IMR-90 (cell line): Measurements from ENCODE around the gene ALDH1A2. TPM values are rescaled to one million over a fixed set of nuclear protein-coding genes. Genes with fewer than 3 reads are reported as not detected.
A peak's percentile ranks its signal among the peaks of the same experiment; 100 is the strongest.
"Not testable (repeated sequence)": the region's sequence is repeated elsewhere in the genome, so short reads cannot be mapped to it uniquely, and the experiment has no call there.

Experiments used
- ATAC-seq: fragments of 200-7000 bp; cut with Tn5 transposase; 2 replicates; pipeline ENCODE4 v1.9.1; 2020; ENCODE audit warnings: low read depth, mild to moderate bottlenecking, moderate library complexity
- BruUV-seq: library from RNA; stranded (reverse); fragments of 400-500 nt; replicated peaks from 2 replicates; lab custom pipeline; 2021; lab: Mats Ljungman, UMichigan
- CTCF ChIA-PET: fragments of 300-600 bp; formaldehyde crosslinking; extraction: SDS; loops from one replicate; lab custom pipeline; 2021; ENCODE audit warnings: antibody characterized with exemption; lab: Yijun Ruan, JAX
- POLR2A ChIA-PET: fragments of 300-600 bp; sonication (Branson Sonifier 250); formaldehyde crosslinking; loops from one replicate; lab custom pipeline; 2022; ENCODE audit warnings: antibody characterized with exemption; ENCODE audit not compliant: unreplicated experiment; lab: Charles Lee
- DNase-seq: peaks from one replicate; pipeline ENCODE4 v3.0.0; 2013
- H2AFZ ChIP-seq: replicated peaks from 2 replicates; pipeline ENCODE3; 2013; ENCODE audit warnings: low read length, mild to moderate bottlenecking; ENCODE audit not compliant: poor library complexity
- H2AK5ac ChIP-seq: 2 replicates; pipeline ENCODE4 v1.6.1; 2013; ENCODE audit warnings: low read depth, low read length, inconsistent platforms
- H2AK9ac ChIP-seq: replicated peaks from 2 replicates; pipeline ENCODE3; 2013; ENCODE audit warnings: mild to moderate bottlenecking, low read depth, low read length, moderate library complexity; ENCODE audit not compliant: poor library complexity
- H2BK120ac ChIP-seq: 2 replicates; pipeline ENCODE4 v1.6.1; 2013; ENCODE audit warnings: low read depth, low read length, inconsistent platforms
- H2BK15ac ChIP-seq: 3 replicates; pipeline ENCODE4 v1.6.1; 2013; ENCODE audit warnings: low read depth, low read length, inconsistent platforms
- H2BK20ac ChIP-seq: 2 replicates; pipeline ENCODE4 v1.6.1; 2013; ENCODE audit warnings: low read depth, mild to moderate bottlenecking, inconsistent platforms, low read length, moderate library complexity
- H2BK5ac ChIP-seq: 2 replicates; pipeline ENCODE4 v1.6.1; 2013; ENCODE audit warnings: mild to moderate bottlenecking, low read depth, low read length, inconsistent platforms; ENCODE audit not compliant: poor library complexity, severe bottlenecking
- H3K14ac ChIP-seq: replicated peaks from 2 replicates; pipeline ENCODE4 v1.6.1; 2013; ENCODE audit warnings: low read depth, low read length, inconsistent platforms
- H3K18ac ChIP-seq: 2 replicates; pipeline ENCODE4 v1.6.1; 2013; ENCODE audit warnings: low read depth, low read length, control low read depth
- H3K23ac ChIP-seq: 2 replicates; pipeline ENCODE4 v1.6.1; 2013; ENCODE audit warnings: low read depth, low read length, inconsistent platforms
- H3K27ac ChIP-seq: 2 replicates; pipeline ENCODE4 v1.5.1; 2013; ENCODE audit warnings: mild to moderate bottlenecking, control low read depth, low read length; ENCODE audit not compliant: insufficient read depth
- H3K27me3 ChIP-seq: 2 replicates; pipeline ENCODE4 v1.6.1; 2013; ENCODE audit warnings: low read length; ENCODE audit not compliant: control insufficient read depth, insufficient read depth
- H3K36me3 ChIP-seq: 2 replicates; pipeline ENCODE4 v1.6.1; 2013; ENCODE audit warnings: low read length, mixed read lengths; ENCODE audit not compliant: control insufficient read depth, insufficient read depth
- H3K4ac ChIP-seq: 2 replicates; pipeline ENCODE4 v1.6.1; 2013; ENCODE audit warnings: low read depth, low read length, inconsistent platforms
- H3K4me1 ChIP-seq: 2 replicates; pipeline ENCODE4 v1.6.1; 2013; ENCODE audit warnings: low read length, mixed read lengths; ENCODE audit not compliant: control insufficient read depth, insufficient read depth
- H3K4me2 ChIP-seq: 2 replicates; pipeline ENCODE4 v1.6.1; 2013; ENCODE audit warnings: low read depth, mild to moderate bottlenecking, control low read depth, low read length, moderate library complexity
- H3K4me3 ChIP-seq: 2 replicates; pipeline ENCODE4 v1.5.1; 2013; ENCODE audit warnings: low read depth, mild to moderate bottlenecking, control low read depth, low read length, moderate library complexity; ENCODE audit not compliant: insufficient read depth
- H3K56ac ChIP-seq: 2 replicates; pipeline ENCODE4 v1.6.1; 2013; ENCODE audit warnings: low read length, inconsistent platforms; ENCODE audit not compliant: insufficient read depth; ENCODE audit errors: extremely low read depth
- H3K79me1 ChIP-seq, 2 experiments: 2 replicates each; pipeline ENCODE4 v1.6.1; 2013; ENCODE audit warnings: low read length in 2 of 2, inconsistent platforms in 1 of 2, low read depth in 1 of 2
- H3K9ac ChIP-seq: 2 replicates; pipeline ENCODE4 v1.6.1; 2013; ENCODE audit warnings: low read depth, low read length, control low read depth
- H3K9me1 ChIP-seq: 2 replicates; pipeline ENCODE4 v1.6.1; 2013; ENCODE audit warnings: low read length, inconsistent platforms; ENCODE audit not compliant: insufficient read depth
- H3K9me3 ChIP-seq: 2 replicates; pipeline ENCODE4 v1.6.1; 2013; ENCODE audit warnings: low read length; ENCODE audit not compliant: control insufficient read depth, insufficient read depth
- H4K20me1 ChIP-seq: 2 replicates; pipeline ENCODE4 v1.6.1; 2013; ENCODE audit warnings: low read length, inconsistent platforms; ENCODE audit not compliant: insufficient read depth
- H4K5ac ChIP-seq: 2 replicates; pipeline ENCODE4 v1.6.1; 2013; ENCODE audit warnings: mild to moderate bottlenecking, low read depth, low read length, control low read depth
- H4K8ac ChIP-seq, 2 experiments: 2 replicates each; pipeline ENCODE4 v1.6.1; 2013; ENCODE audit warnings: low read depth in 2 of 2, low read length in 2 of 2, control low read depth in 1 of 2, inconsistent platforms in 1 of 2
- H4K91ac ChIP-seq: 2 replicates; pipeline ENCODE4 v1.6.1; 2013; ENCODE audit warnings: low read depth, low read length, inconsistent platforms; ENCODE audit not compliant: insufficient read depth
- CEBPB ChIP-seq: IDR thresholded peaks from 2 replicates; pipeline ENCODE4 v1.6.1; 2012; ENCODE audit warnings: low read depth, low read length, improper control_type of control experiment
- CTCF ChIP-seq: conservative IDR thresholded peaks from 2 replicates; pipeline ENCODE4 v1.5.1; 2012; ENCODE audit warnings: mild to moderate bottlenecking, low read depth, low read length, improper control_type of control experiment
- FOS ChIP-seq: fragments of 150-350 bp; IDR thresholded peaks from 2 replicates; pipeline ENCODE4 v1.6.1; 2016; ENCODE audit warnings: low read depth, low read length
- POLR2A ChIP-seq: IDR thresholded peaks from 2 replicates; pipeline ENCODE4 v1.6.1; 2012; ENCODE audit warnings: mild to moderate bottlenecking, low read depth, low read length
- RCOR1 ChIP-seq: IDR thresholded peaks from 2 replicates; pipeline ENCODE4 v1.6.1; 2012; ENCODE audit warnings: mild to moderate bottlenecking, low read length, improper control_type of control experiment; ENCODE audit not compliant: insufficient replicate concordance
- WGBS, 2 experiments: methylation state at CpG; one replicate each; pipeline versions ENCODE4 v1.1.5 to v1.1.7; 2013; ENCODE audit warnings: missing lambda C conversion rate in 2 of 2; ENCODE audit not compliant: insufficient read length in 1 of 2; ENCODE audit errors: extremely low coverage in 2 of 2; 5-methylcytosine and 5-hydroxymethylcytosine counted together
- dilution Hi-C: fragments of 300-500 bp; cut with HindIII; formaldehyde crosslinking; loops from one replicate; pipeline ENCODE4 v1.14.3; 2018; ENCODE audit warnings: low sequenced_read_pairs; ENCODE audit not compliant: unreplicated experiment
- in situ Hi-C: fragments of 300-500 bp; cut with MboI; formaldehyde crosslinking; loops from 3 replicates; pipeline ENCODE4 v1.14.3; 2019; ENCODE audit warnings: low sequenced_read_pairs, inconsistent platforms, mixed read lengths
- intact Hi-C: fragments of 100-400 bp; cut with micrococcal nuclease; formaldehyde crosslinking; loops from 2 replicates; pipeline ENCODE4 v1.10.0; 2022
- polyA plus RNA-seq, 3 experiments: library from polyadenylated mRNA; depleted of rRNA; stranded (reverse); fragments of >200 nt; gene quantifications; 2 replicates each; pipeline ENCODE4 v1.2.3, GENCODE V29; 2012; ENCODE audit warnings: low replicate concordance in 1 of 3
- total RNA-seq: library from RNA; depleted of rRNA; stranded (reverse); fragments of >200 nt; gene quantifications from 2 replicates; pipeline ENCODE4 v1.2.3, GENCODE V29; 2012

ALDH1A2 gene
- total and polyA plus RNA-seq, 2 of the 4 experiments (the other 2 are of a cell fraction) = not detected

DNA sequence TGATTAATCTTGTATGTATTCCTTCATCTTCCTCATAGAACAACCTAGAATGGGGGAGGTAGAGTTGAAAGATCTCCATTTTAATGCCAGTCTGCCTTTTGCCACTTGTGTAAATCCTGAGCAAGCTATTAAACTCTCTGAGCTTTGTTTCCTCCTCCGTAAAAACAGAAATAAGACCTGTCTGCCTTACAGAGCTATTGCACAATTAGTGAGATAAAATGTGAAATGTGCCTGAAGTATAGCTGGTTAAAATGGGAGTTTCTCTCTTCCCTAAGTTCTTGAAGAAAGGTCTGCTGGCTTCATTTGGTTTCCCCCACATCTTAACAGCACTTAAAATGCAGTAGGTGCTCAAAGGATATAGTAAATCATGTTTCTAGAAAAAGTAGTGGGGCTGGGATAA is 19.0 kb downstream of the ALDH1A2 start:
- no peak overlapping the region for H2AK5ac ChIP-seq
- no peak overlapping the region for H3K27ac ChIP-seq
- H2AK9ac ChIP-seq = no peak overlapping the region
- H3K79me1 ChIP-seq = no peaks in the 10 kb centered on the region
- no peaks in the 10 kb centered on the region for H4K20me1 ChIP-seq
- TF ChIP-seq CTCF (no peak), CEBPB (peak; percentile 43; the same call in 1 of the 2 replicates), POLR2A (no peak), FOS (no peak), RCOR1 (no peak)
- H2BK15ac ChIP-seq = no peak overlapping the region
- H2BK20ac ChIP-seq = no peak overlapping the region
- H2BK120ac ChIP-seq = no peak overlapping the region
- POLR2A ChIA-PET = no interaction called here
- intact Hi-C loops (no loop called here), in situ Hi-C loops (no loop called here), dilution Hi-C loops (no loop called here)
- no peak overlapping the region for H3K9ac ChIP-seq
- H3K4me1 ChIP-seq = no peaks in the 10 kb centered on the region
- H3K4me2 ChIP-seq = no peak overlapping the region
- no peak for DNase-seq
- no peak overlapping the region for H4K8ac ChIP-seq
- BruUV-seq = no TSS peak
- H3K9me1 ChIP-seq = no peaks in the 10 kb centered on the region
- H3K18ac ChIP-seq = no peak overlapping the region
- H2BK5ac ChIP-seq = no peak overlapping the region
- WGBS, 2 experiments = no CpG with 5 or more reads among the region's 1 CpG
- ATAC-seq = no peak
- H3K14ac ChIP-seq = no peak overlapping the region
- no peaks in the 10 kb centered on the region for H3K9me3 ChIP-seq
- H3K4me3 ChIP-seq = no peak overlapping the region
- H4K5ac ChIP-seq = no peak overlapping the region
- peaks cover 2% of the 10 kb centered on the region; the same call in 1 of the 2 replicates for H3K27me3 ChIP-seq
- no peak overlapping the region for H3K56ac ChIP-seq
- no peaks in the 10 kb centered on the region for H3K36me3 ChIP-seq
- no peak overlapping the region for H2AFZ ChIP-seq
- no peak overlapping the region for H4K91ac ChIP-seq
- H3K23ac ChIP-seq = no peak overlapping the region
- CTCF ChIA-PET = no interaction called here
- H3K4ac ChIP-seq = no peak overlapping the region

GRCh38 chr15:58045376-58045775 is 20.1 kb downstream of the ALDH1A2 start:
- H2BK20ac ChIP-seq, in situ Hi-C loops, intact Hi-C loops, H3K18ac ChIP-seq, dilution Hi-C loops, H2BK5ac ChIP-seq, H4K5ac ChIP-seq, H3K9ac ChIP-seq, H3K79me1 ChIP-seq, H3K56ac ChIP-seq, H2AK5ac ChIP-seq, H3K4me2 ChIP-seq, H3K4ac ChIP-seq, H3K14ac ChIP-seq, H3K27ac ChIP-seq, H3K36me3 ChIP-seq, H2AK9ac ChIP-seq, CTCF ChIA-PET, H4K8ac ChIP-seq, H2BK120ac ChIP-seq, ATAC-seq, H3K9me3 ChIP-seq, H4K20me1 ChIP-seq, DNase-seq, H2BK15ac ChIP-seq, H3K4me3 ChIP-seq, POLR2A ChIA-PET, H2AFZ ChIP-seq, H3K27me3 ChIP-seq, H3K23ac ChIP-seq, H3K4me1 ChIP-seq, H4K91ac ChIP-seq, H3K9me1 ChIP-seq, BruUV-seq: not testable (repeated sequence)
- WGBS, 2 experiments = no CpG with 5 or more reads among the region's 7 CpGs
